DOHH2 (cell line): ENCODE measurements around the gene MARCHF9.

Source experiments
- H3F3A ChIP-seq: fragments of 200-600 bp; sonication (generic), shearing (Covaris generic); 2 replicates; pipeline ENCODE4 v1.6.0; 2016; ENCODE audit warnings: antibody characterized with exemption, mild to moderate bottlenecking; ENCODE audit not compliant: control insufficient read depth, insufficient read depth
- H3K27ac ChIP-seq: fragments of 200-600 bp; sonication (generic); 2 replicates; pipeline ENCODE4 v1.5.1; 2014; ENCODE audit warnings: low read depth, mild to moderate bottlenecking, low read length, moderate library complexity
- H3K27me3 ChIP-seq: fragments of 200-600 bp; sonication (generic); 2 replicates; pipeline ENCODE4 v1.6.1; 2014; ENCODE audit warnings: mild to moderate bottlenecking, low read length, mixed read lengths; ENCODE audit not compliant: control insufficient read depth
- H3K36me3 ChIP-seq: fragments of 200-600 bp; sonication (generic); 2 replicates; pipeline ENCODE4 v1.6.1; 2014; ENCODE audit warnings: mild to moderate bottlenecking, low read length, moderate library complexity, mixed read lengths; ENCODE audit not compliant: control insufficient read depth
- H3K4me1 ChIP-seq: fragments of 200-600 bp; sonication (generic); 2 replicates; pipeline ENCODE4 v1.6.1; 2014; ENCODE audit warnings: mild to moderate bottlenecking, low read length, mixed read lengths; ENCODE audit not compliant: control insufficient read depth
- H3K4me2 ChIP-seq: fragments of 200-600 bp; sonication (generic); 2 replicates; pipeline ENCODE4 v1.6.0; 2014; ENCODE audit warnings: mild to moderate bottlenecking, low read length, moderate library complexity
- H3K4me3 ChIP-seq: fragments of 200-600 bp; sonication (generic); 2 replicates; pipeline ENCODE4 v1.5.1; 2014; ENCODE audit warnings: mild to moderate bottlenecking, low read length, mixed read lengths
- H3K79me2 ChIP-seq: fragments of 200-600 bp; sonication (generic); 2 replicates; pipeline ENCODE4 v1.6.1; 2014; ENCODE audit warnings: mild to moderate bottlenecking, low read length, mixed read lengths; ENCODE audit not compliant: control insufficient read depth
- H3K9me2 ChIP-seq: fragments of 200-600 bp; sonication (generic); replicated peaks from 2 replicates; pipeline ENCODE4 v1.6.1; 2014; ENCODE audit warnings: mild to moderate bottlenecking, low read length, mixed read lengths; ENCODE audit not compliant: control insufficient read depth
- H3K9me3 ChIP-seq: fragments of 200-600 bp; sonication (generic); 2 replicates; pipeline ENCODE4 v1.6.1; 2014; ENCODE audit warnings: antibody characterized with exemption, low read length, mixed read lengths; ENCODE audit not compliant: control insufficient read depth, insufficient read depth
- H4K20me1 ChIP-seq: fragments of 200-600 bp; sonication (generic); 2 replicates; pipeline ENCODE4 v1.6.0; 2014; ENCODE audit warnings: low read depth, mild to moderate bottlenecking, antibody characterized with exemption, low read length, moderate library complexity; ENCODE audit not compliant: control insufficient read depth, insufficient read depth
- EZH2phosphoT487 ChIP-seq: fragments of 200-600 bp; sonication (generic); IDR thresholded peaks from 2 replicates; pipeline ENCODE4 v1.6.1; 2017; ENCODE audit warnings: borderline replicate concordance, mild to moderate bottlenecking, antibody characterized with exemption, low read length, moderate library complexity, mixed read lengths
- TF ChIP-seq, protein P1 (sequence below): fragments of 200-600 bp; sonication (generic); IDR thresholded peaks from one replicate; pipeline ENCODE4 v1.5.1; 2014; ENCODE audit warnings: antibody characterized with exemption, mild to moderate bottlenecking, low read depth, low read length; ENCODE audit not compliant: poor library complexity, severe bottlenecking

The MARCHF9 gene

DNA sequence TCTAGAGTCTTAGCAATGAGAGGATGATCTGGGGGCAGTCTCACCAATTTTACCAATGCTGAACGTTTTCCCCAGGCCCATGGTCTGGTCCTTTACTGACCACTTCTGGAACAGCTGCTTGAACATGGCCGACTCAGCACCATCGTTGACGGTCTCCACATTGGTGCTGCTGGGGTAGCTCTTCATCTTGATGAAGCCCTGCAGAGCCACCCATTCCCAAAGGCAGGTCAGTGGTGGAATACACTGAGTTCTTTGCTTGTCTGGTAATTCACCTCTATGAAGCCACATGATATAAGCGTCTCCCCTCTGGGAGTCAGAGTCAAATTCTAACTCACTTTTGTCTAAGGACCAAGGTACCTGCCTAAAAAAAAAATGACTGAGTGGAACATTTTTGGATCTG is 53.4 kb downstream of the MARCHF9 start:
- no peaks in the 10 kb centered on the region for H3K79me2 ChIP-seq
- TF ChIP-seq EZH2phosphoT487: no peak
- TF ChIP-seq, protein P1, sequence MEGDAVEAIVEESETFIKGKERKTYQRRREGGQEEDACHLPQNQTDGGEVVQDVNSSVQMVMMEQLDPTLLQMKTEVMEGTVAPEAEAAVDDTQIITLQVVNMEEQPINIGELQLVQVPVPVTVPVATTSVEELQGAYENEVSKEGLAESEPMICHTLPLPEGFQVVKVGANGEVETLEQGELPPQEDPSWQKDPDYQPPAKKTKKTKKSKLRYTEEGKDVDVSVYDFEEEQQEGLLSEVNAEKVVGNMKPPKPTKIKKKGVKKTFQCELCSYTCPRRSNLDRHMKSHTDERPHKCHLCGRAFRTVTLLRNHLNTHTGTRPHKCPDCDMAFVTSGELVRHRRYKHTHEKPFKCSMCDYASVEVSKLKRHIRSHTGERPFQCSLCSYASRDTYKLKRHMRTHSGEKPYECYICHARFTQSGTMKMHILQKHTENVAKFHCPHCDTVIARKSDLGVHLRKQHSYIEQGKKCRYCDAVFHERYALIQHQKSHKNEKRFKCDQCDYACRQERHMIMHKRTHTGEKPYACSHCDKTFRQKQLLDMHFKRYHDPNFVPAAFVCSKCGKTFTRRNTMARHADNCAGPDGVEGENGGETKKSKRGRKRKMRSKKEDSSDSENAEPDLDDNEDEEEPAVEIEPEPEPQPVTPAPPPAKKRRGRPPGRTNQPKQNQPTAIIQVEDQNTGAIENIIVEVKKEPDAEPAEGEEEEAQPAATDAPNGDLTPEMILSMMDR: no peak
- no peaks in the 10 kb centered on the region for H3F3A ChIP-seq
- no peaks in the 10 kb centered on the region for H3K9me2 ChIP-seq
- no peaks in the 10 kb centered on the region for H3K27me3 ChIP-seq
- H3K4me3 ChIP-seq: no peak overlapping the region
- no peak overlapping the region for H3K27ac ChIP-seq
- no peaks in the 10 kb centered on the region for H3K36me3 ChIP-seq
- H3K4me1 ChIP-seq: no peaks in the 10 kb centered on the region
- H3K9me3 ChIP-seq: no peaks in the 10 kb centered on the region
- no peaks in the 10 kb centered on the region for H4K20me1 ChIP-seq
- no peak overlapping the region for H3K4me2 ChIP-seq

GRCh38 chr12:57809425-57809824 is 54.5 kb downstream of the MARCHF9 start:
- no peaks in the 10 kb centered on the region for H3K9me3 ChIP-seq
- no peak overlapping the region for H3K4me2 ChIP-seq
- H4K20me1 ChIP-seq: no peaks in the 10 kb centered on the region
- H3K36me3 ChIP-seq: no peaks in the 10 kb centered on the region
- H3K9me2 ChIP-seq: no peaks in the 10 kb centered on the region
- no peaks in the 10 kb centered on the region for H3K79me2 ChIP-seq
- H3K27me3 ChIP-seq: no peaks in the 10 kb centered on the region
- H3K4me3 ChIP-seq: no peak overlapping the region
- no peak for TF ChIP-seq EZH2phosphoT487
- TF ChIP-seq, protein P1: no peak
- no peaks in the 10 kb centered on the region for H3F3A ChIP-seq
- H3K4me1 ChIP-seq: no peaks in the 10 kb centered on the region
- no peak overlapping the region for H3K27ac ChIP-seq
